Vagina (tissue), 2 donors: ENCODE data around the gene NXT1. TPM values are rescaled to one million over a fixed set of nuclear protein-coding genes. Genes with fewer than 3 reads are reported as not detected.
"Not testable (repeated sequence)": the region's sequence is repeated elsewhere in the genome, so short reads cannot be mapped to it uniquely, and the experiment has no call there.

Experiments used
- DNase-seq, 2 donors: peaks; one replicate each; pipeline ENCODE4 v3.0.0-alpha.2; 2017; ENCODE audit errors: extremely low spot score in 2 of 2
- H3K27ac ChIP-seq: fragments of 200-600 bp; sonication (generic); one replicate; pipeline ENCODE4 v1.5.1; 2019
- H3K27me3 ChIP-seq: fragments of 200-600 bp; sonication (generic); one replicate; pipeline ENCODE4 v1.5.1; 2019
- H3K36me3 ChIP-seq, 2 donors: fragments of 200-600 bp; sonication (generic); one replicate each; pipeline ENCODE4 v1.5.1; 2017 to 2019
- H3K4me1 ChIP-seq: fragments of 200-600 bp; sonication (generic); one replicate; pipeline ENCODE4 v1.5.1; 2019
- H3K4me3 ChIP-seq, 2 donors: fragments of 200-600 bp; sonication (generic); 1 replicate in 1 of 2; 2 replicates in 1 of 2; pipeline ENCODE4 v1.5.1; 2016 to 2019
- H3K9me3 ChIP-seq: fragments of 200-600 bp; sonication (generic); one replicate; pipeline ENCODE4 v1.5.1; 2019
- CTCF ChIP-seq, 3 experiments: fragments of 450-650 bp in 2 of 3; fragments of 200-600 bp in 1 of 3; sonication (generic) in 1 of 3; IDR thresholded peaks; one replicate each; pipeline ENCODE4 v1.5.1; 2017 to 2019; ENCODE audit warnings: antibody characterized with exemption in 3 of 3, mild to moderate bottlenecking in 2 of 3, moderate library complexity in 2 of 3
- POLR2A ChIP-seq, 2 donors: fragments of 450-650 bp; IDR thresholded peaks; one replicate each; pipeline ENCODE4 v1.6.1; 2017; ENCODE audit warnings: antibody characterized with exemption in 2 of 2, mild to moderate bottlenecking in 2 of 2, moderate library complexity in 2 of 2
- POLR2AphosphoS5 ChIP-seq, 2 donors: sonication (generic); formaldehyde crosslinking; IDR thresholded peaks; one replicate each; pipeline ENCODE4 v1.9.0; 2017; ENCODE audit warnings: antibody characterized with exemption in 2 of 2, mild to moderate bottlenecking in 2 of 2, low read depth in 1 of 2; ENCODE audit not compliant: insufficient read depth in 1 of 2
- intact Hi-C: fragments of 100-400 bp; cut with DNase I; formaldehyde crosslinking; loops from one replicate; pipeline ENCODE4 v1.15.1; 2023
- total RNA-seq: library from RNA; depleted of rRNA; stranded (reverse); fragments of >200 nt; gene quantifications from one replicate; pipeline ENCODE4 v1.2.3, GENCODE V29; 2016

Gene NXT1
- total RNA-seq, 1 donor from 2014 or later: 40.0 TPM

DNA sequence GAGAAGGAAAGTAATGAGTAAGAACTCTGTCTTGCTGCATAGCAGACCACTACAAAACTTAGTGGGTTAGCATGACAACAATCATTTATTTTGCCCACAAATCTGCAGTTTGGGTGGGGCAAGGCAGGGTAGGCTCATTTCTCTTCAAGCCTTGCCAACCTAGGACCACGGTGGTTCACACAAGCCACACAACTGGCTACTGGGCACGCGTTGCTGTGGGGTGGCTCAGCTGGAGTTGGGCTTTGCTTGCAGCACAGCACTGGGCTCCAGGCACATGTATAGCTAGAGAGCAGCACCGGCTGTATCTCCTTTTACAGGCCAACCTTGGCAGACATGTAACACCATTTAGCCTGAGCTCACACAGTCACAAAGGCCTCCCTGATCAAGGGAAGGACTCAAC lies 4.6 kb upstream of the NXT1 start:
- H3K4me3 ChIP-seq: no peak overlapping the region
- H3K36me3 ChIP-seq: no peaks in the 10 kb centered on the region
- intact Hi-C loops: loop anchor here (10.0 kb wide), 1 partner anchor 291 kb away; no protein-coding TSS in a partner anchor
- DNase-seq: no peak
- no peak overlapping the region for H3K27ac ChIP-seq
- no peaks in the 10 kb centered on the region for H3K9me3 ChIP-seq
- no peaks in the 10 kb centered on the region for H3K27me3 ChIP-seq
- TF ChIP-seq POLR2AphosphoS5 (IDR thresholded peaks at IDR 0.05; ENCODE audit: insufficient read depth in 1 of 2, low read depth in 1 of 2) (no peak), CTCF (IDR thresholded peaks at IDR 0.05) (no peak), POLR2A (IDR thresholded peaks at IDR 0.05) (no peak)
- H3K4me1 ChIP-seq: peaks cover 8% of the 10 kb centered on the region

- H3K36me3 ChIP-seq: no peaks in the 10 kb centered on the region
- no peak overlapping the region for H3K27ac ChIP-seq
- peaks cover 22% of the 10 kb centered on the region for H3K4me1 ChIP-seq
- intact Hi-C loops: loop anchor here (10.0 kb wide), 1 partner anchor 293 kb away; no protein-coding TSS in a partner anchor
- DNase-seq: no peak
- H3K9me3 ChIP-seq: no peaks in the 10 kb centered on the region
- TF ChIP-seq POLR2A (IDR thresholded peaks at IDR 0.05) (no peak), POLR2AphosphoS5 (IDR thresholded peaks at IDR 0.05; ENCODE audit: insufficient read depth in 1 of 2, low read depth in 1 of 2) (no peak), CTCF (IDR thresholded peaks at IDR 0.05) (no peak)
- H3K4me3 ChIP-seq: no peak overlapping the region
- no peaks in the 10 kb centered on the region for H3K27me3 ChIP-seq
Measured at GRCh38 chr20:23347791-23348190, 2.8 kb upstream of the NXT1 start.

DNA sequence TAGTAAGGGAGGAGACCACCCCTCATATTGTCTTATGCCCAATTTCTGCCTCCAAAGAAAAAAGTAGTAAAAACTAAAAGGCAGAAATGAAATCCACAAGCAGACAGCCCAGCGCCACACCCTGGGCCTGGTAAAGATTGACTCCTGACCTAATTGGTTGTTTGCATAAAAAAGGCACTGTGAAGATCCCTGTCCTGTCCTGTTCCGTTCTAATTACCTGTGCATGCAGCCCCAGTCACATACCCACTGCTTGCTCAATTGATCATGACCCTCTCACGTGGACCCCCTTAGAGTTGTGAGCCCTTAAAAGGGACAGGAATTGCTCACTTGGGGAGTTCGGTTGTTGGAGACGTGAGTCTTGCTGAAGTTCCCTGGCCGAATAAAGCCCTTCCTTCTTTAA lies 2.1 kb upstream of the NXT1 start:
- H3K27me3 ChIP-seq, DNase-seq, H3K9me3 ChIP-seq, H3K4me3 ChIP-seq, H3K27ac ChIP-seq, H3K36me3 ChIP-seq: not testable (repeated sequence)
- peaks cover 26% of the 10 kb centered on the region for H3K4me1 ChIP-seq
- intact Hi-C loops: loop anchor here (10.0 kb wide), 1 partner anchor 294 kb away; no protein-coding TSS in a partner anchor

GRCh38 chr20:23349338-23350195 lies 1.0 kb upstream of the NXT1 start:
- H3K9me3 ChIP-seq: no peaks in the 10 kb centered on the region
- intact Hi-C loops: loop anchor here (10.0 kb wide), 1 partner anchor 295 kb away; no protein-coding TSS in a partner anchor
- peaks cover 26% of the 10 kb centered on the region for H3K4me1 ChIP-seq
- H3K36me3 ChIP-seq: peaks cover 0 to 10% of the 10 kb centered on the region in 2 donors
- peak in 1 of 2 donors; percentile 93 for DNase-seq
- no peaks in the 10 kb centered on the region for H3K27me3 ChIP-seq
- TF ChIP-seq CTCF (IDR thresholded peaks at IDR 0.05) (peak in 2 of 3 experiments; percentile 33 to 42), POLR2AphosphoS5 (IDR thresholded peaks at IDR 0.05; ENCODE audit: insufficient read depth in 1 of 2, low read depth in 1 of 2) (no peak)
- peak overlapping the region; percentile 93 to 99 for H3K4me3 ChIP-seq
- H3K27ac ChIP-seq: peak overlapping the region; percentile 98

- peak in 1 of 3 experiments; percentile 4 for TF ChIP-seq CTCF (IDR thresholded peaks at IDR 0.05)
- TF ChIP-seq POLR2AphosphoS5 (IDR thresholded peaks at IDR 0.05; ENCODE audit: insufficient read depth in 1 of 2, low read depth in 1 of 2): no peak
- peak overlapping the region; percentile 93 to 99 for H3K4me3 ChIP-seq
- peaks cover 0 to 17% of the 10 kb centered on the region in 2 donors for H3K36me3 ChIP-seq
- peak overlapping the region; percentile 98 for H3K27ac ChIP-seq
- intact Hi-C loops: no loop called here
- H3K27me3 ChIP-seq: no peaks in the 10 kb centered on the region
- H3K9me3 ChIP-seq: no peaks in the 10 kb centered on the region
- DNase-seq: peak in 1 of 2 donors; percentile 91
- peaks cover 26% of the 10 kb centered on the region for H3K4me1 ChIP-seq
Measured at GRCh38 chr20:23350904-23351838, 580 bp downstream of the NXT1 start.
